Colonic mucosa (tissue), 4 donors: Measurements from ENCODE around the gene DNAH8. TPM values are rescaled to one million over a fixed set of nuclear protein-coding genes. Genes with fewer than 3 reads are reported as not detected.

Experiments
- DNase-seq: peaks from one replicate; pipeline ENCODE4 v3.0.0-alpha.2; 2020
- H3K27ac ChIP-seq: fragments of 200-600 bp; one replicate; pipeline ENCODE4 v1.8.0; 2021
- H3K27me3 ChIP-seq: fragments of 200-600 bp; one replicate; pipeline ENCODE4 v1.8.0; 2021
- H3K36me3 ChIP-seq: fragments of 200-600 bp; one replicate; pipeline ENCODE4 v1.8.0; 2021
- H3K4me1 ChIP-seq: fragments of 200-600 bp; one replicate; pipeline ENCODE4 v1.8.0; 2021; ENCODE audit warnings: mild to moderate bottlenecking
- H3K4me3 ChIP-seq: fragments of 200-600 bp; one replicate; pipeline ENCODE4 v1.8.0; 2021
- H3K9ac ChIP-seq, 2 donors: one replicate each; pipeline ENCODE4 v1.7.0; 2013; ENCODE audit warnings: control low read depth in 2 of 2, low read depth in 2 of 2, low read length in 2 of 2
- H3K9me3 ChIP-seq: fragments of 200-600 bp; one replicate; pipeline ENCODE4 v1.8.0; 2021
- CTCF ChIP-seq: fragments of 200-600 bp; IDR thresholded peaks from one replicate; pipeline ENCODE4 v1.8.0; 2022; ENCODE audit warnings: antibody characterized with exemption, mild to moderate bottlenecking
- intact Hi-C: fragments of 100-400 bp; cut with DNase I; formaldehyde crosslinking; loops from one replicate; pipeline ENCODE4 v1.14.1; 2022
- total RNA-seq, 2 donors: library from RNA; stranded (reverse); fragmentation: NEBNext Ultra II Directional in 1 of 2; extraction: Animal tissue kit (Norgen Biotek cat#: 25700) in 1 of 2; gene quantifications; one replicate each; pipeline ENCODE4 v1.2.1, GENCODE V29; 2021
- donor health status: healthy.
- donor health status: DM: no; HTN: no; CAD: no.
- donor health status: DM: no; HTN: no; CAD: no.

DNAH8 gene
- total RNA-seq, 2 donors from 2014 or later, result not detected

- DNase-seq, result no peak
- Histone ChIP-seq H3K27ac (no peak overlapping the region), H3K4me1 (no peaks in the 10 kb centered on the region), H3K36me3 (no peaks in the 10 kb centered on the region), H3K4me3 (no peak overlapping the region), H3K9ac (no peak overlapping the region), H3K27me3 (no peaks in the 10 kb centered on the region), H3K9me3 (no peaks in the 10 kb centered on the region)
- TF ChIP-seq CTCF, result no peak
- intact Hi-C loops, result no loop called here
Observed at GRCh38 chr6:38722727-38723334, 7.7 kb downstream of the DNAH8 start.

DNA sequence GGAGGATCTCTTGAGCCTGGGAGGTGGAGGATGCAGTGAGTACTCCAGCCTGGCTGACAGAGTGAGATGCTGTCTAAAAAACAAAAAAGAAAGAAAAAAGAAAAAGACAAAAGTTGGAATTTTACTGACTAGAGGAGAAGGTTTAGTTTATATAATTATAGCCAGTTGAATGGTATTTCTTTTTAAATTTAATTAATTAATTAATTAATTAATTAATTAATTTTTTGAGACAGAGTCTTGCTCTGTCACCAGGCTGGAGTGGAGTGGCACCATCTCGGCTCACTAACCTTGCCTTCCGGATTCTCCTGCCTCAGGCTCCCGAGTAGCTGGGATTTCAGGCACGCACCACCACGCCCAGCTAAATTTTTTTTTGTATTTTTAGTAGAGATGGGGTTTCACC lies 8.7 kb downstream of the DNAH8 start:
- Histone ChIP-seq H3K27me3 (no peaks in the 10 kb centered on the region), H3K9me3 (no peaks in the 10 kb centered on the region), H3K4me1 (no peaks in the 10 kb centered on the region), H3K27ac (no peak overlapping the region), H3K36me3 (no peaks in the 10 kb centered on the region), H3K4me3 (no peak overlapping the region), H3K9ac (no peak overlapping the region)
- no peak for TF ChIP-seq CTCF
- no peak for DNase-seq
- intact Hi-C loops, result no loop called here

- Histone ChIP-seq H3K27ac (no peak overlapping the region), H3K9me3 (no peaks in the 10 kb centered on the region), H3K4me1 (no peaks in the 10 kb centered on the region), H3K9ac (no peak overlapping the region), H3K36me3 (no peaks in the 10 kb centered on the region), H3K4me3 (no peak overlapping the region), H3K27me3 (no peaks in the 10 kb centered on the region)
- intact Hi-C loops, result no loop called here
- no peak for TF ChIP-seq CTCF
- DNase-seq, result no peak
Observed at GRCh38 chr6:38724343-38724742, 9.2 kb downstream of the DNAH8 start.

GRCh38 chr6:38725414-38726183 lies 10.5 kb downstream of the DNAH8 start:
- intact Hi-C loops, result no loop called here
- no peak for DNase-seq
- Histone ChIP-seq H3K27ac (no peak overlapping the region), H3K9me3 (no peaks in the 10 kb centered on the region), H3K27me3 (no peaks in the 10 kb centered on the region), H3K4me1 (no peaks in the 10 kb centered on the region), H3K36me3 (no peaks in the 10 kb centered on the region), H3K9ac (no peak overlapping the region), H3K4me3 (no peak overlapping the region)
- no peak for TF ChIP-seq CTCF

- Histone ChIP-seq H3K36me3 (no peaks in the 10 kb centered on the region), H3K4me3 (no peak overlapping the region), H3K27ac (no peak overlapping the region), H3K27me3 (no peaks in the 10 kb centered on the region), H3K9me3 (no peaks in the 10 kb centered on the region), H3K4me1 (no peaks in the 10 kb centered on the region), H3K9ac (no peak overlapping the region)
- intact Hi-C loops, result no loop called here
- no peak for DNase-seq
- TF ChIP-seq CTCF, result no peak
Observed at GRCh38 chr6:38728203-38728602, 13.1 kb downstream of the DNAH8 start.
